HG02571 (cell line): ENCODE measurements around the gene ARHGEF28.

Experiments
- ATAC-seq: cut with Tn5 transposase; IDR thresholded peaks from one replicate; pipeline ENCODE4 v1.9.1; 2021; ENCODE audit warnings: mild to moderate bottlenecking, moderate library complexity; ENCODE audit not compliant: unreplicated experiment

Gene ARHGEF28

GRCh38 chr5:73654819-73655318 is 28.9 kb downstream of the ARHGEF28 start:
- no peak for ATAC-seq

GRCh38 chr5:73655521-73656160 is 29.6 kb downstream of the ARHGEF28 start:
- no peak for ATAC-seq

- ATAC-seq: no peak
Measured at GRCh38 chr5:73661753-73662152, 35.8 kb downstream of the ARHGEF28 start.

GRCh38 chr5:73663161-73663859 is 37.3 kb downstream of the ARHGEF28 start:
- no peak for ATAC-seq

- no peak for ATAC-seq
Measured at GRCh38 chr5:73663860-73664240, 37.9 kb downstream of the ARHGEF28 start.

- no peak for ATAC-seq
Measured at GRCh38 chr5:73664796-73665195, 38.8 kb downstream of the ARHGEF28 start.

- no peak for ATAC-seq
Measured at GRCh38 chr5:73666891-73667290, 40.9 kb downstream of the ARHGEF28 start.

GRCh38 chr5:73668017-73668416 is 42.0 kb downstream of the ARHGEF28 start:
- ATAC-seq: no peak

- ATAC-seq: no peak
Measured at GRCh38 chr5:73668486-73669111, 42.6 kb downstream of the ARHGEF28 start.

GRCh38 chr5:73670731-73671130 is 44.7 kb downstream of the ARHGEF28 start:
- ATAC-seq: no peak

- no peak for ATAC-seq
Measured at GRCh38 chr5:73672132-73672531, 46.1 kb downstream of the ARHGEF28 start.

GRCh38 chr5:73673161-73673591 is 47.2 kb downstream of the ARHGEF28 start:
- ATAC-seq: no peak

GRCh38 chr5:73674669-73675004 is 48.6 kb downstream of the ARHGEF28 start:
- ATAC-seq: no peak

- no peak for ATAC-seq
Measured at GRCh38 chr5:73678322-73678740, 52.3 kb downstream of the ARHGEF28 start.

GRCh38 chr5:73678807-73679206 is 52.8 kb downstream of the ARHGEF28 start:
- ATAC-seq: no peak

GRCh38 chr5:73682176-73682575 is 56.2 kb downstream of the ARHGEF28 start:
- no peak for ATAC-seq

GRCh38 chr5:73684691-73685090 is 58.7 kb downstream of the ARHGEF28 start:
- no peak for ATAC-seq

GRCh38 chr5:73686912-73687311 is 60.9 kb downstream of the ARHGEF28 start:
- no peak for ATAC-seq

- no peak for ATAC-seq
Measured at GRCh38 chr5:73687357-73687756, 61.4 kb downstream of the ARHGEF28 start.

- ATAC-seq: no peak
Measured at GRCh38 chr5:73690015-73690414, 64.0 kb downstream of the ARHGEF28 start.

GRCh38 chr5:73691302-73692080 is 65.5 kb downstream of the ARHGEF28 start:
- ATAC-seq: no peak
